ENCODE data around the gene FBXO34. TPM values are rescaled to one million over a fixed set of nuclear protein-coding genes. Genes with fewer than 3 reads are reported as not detected.
A peak's percentile ranks its signal among the peaks of the same experiment; 100 is the strongest.

The FBXO34 gene
- total and polyA plus RNA-seq, 10 of the 15 experiments (the other 5 are each of a cell fraction or from before 2014, with no cell fraction given) = 5.6 to 22.8 (median 17.6) TPM

- TF ChIP-seq NR2C1 (IDR thresholded peaks at IDR 0.05) (no peak), RAD21 (IDR thresholded peaks at IDR 0.05; ENCODE audit: insufficient read depth, low read depth, low read length) (no peak), SMC3 (IDR thresholded peaks at IDR 0.05; ENCODE audit: borderline replicate concordance, low read length) (no peak), CTCF (IDR thresholded peaks at IDR 0.05 in 2 of 3, conservative IDR thresholded peaks at IDR 0.05 in 1 of 3; ENCODE audit: control insufficient read depth in 2 of 3, extremely low read depth in 1 of 3, insufficient read depth in 1 of 3, low read depth in 3 of 3, low read length in 3 of 3) (no peak), ASH2L (IDR thresholded peaks at IDR 0.05; ENCODE audit: borderline replicate concordance, low read depth) (no peak), BHLHE40 (IDR thresholded peaks at IDR 0.05; ENCODE audit: borderline replicate concordance in 1 of 2, low read depth in 2 of 2, low read length in 1 of 2) (no peak), USF2 (IDR thresholded peaks at IDR 0.05; ENCODE audit: borderline replicate concordance, low read depth, low read length) (no peak), CHD4 (IDR thresholded peaks at IDR 0.05) (no peak), ZNF207 (IDR thresholded peaks at IDR 0.05; ENCODE audit: borderline replicate concordance) (no peak), KLF5 (IDR thresholded peaks at IDR 0.05; ENCODE audit: partially characterized antibody) (no peak), USF1 (IDR thresholded peaks at IDR 0.05; ENCODE audit: borderline replicate concordance, extremely low read length, insufficient read depth, low read depth, low read length) (no peak), IKZF2 (IDR thresholded peaks at IDR 0.05) (no peak), IRF5 (IDR thresholded peaks at IDR 0.05; ENCODE audit: borderline replicate concordance) (no peak)
- no TSS peak for BruUV-seq (replicated peaks)
- H4K20me1 ChIP-seq (ENCODE audit: control insufficient read depth, insufficient read depth) = no peaks in the 10 kb centered on the region
- ChIA-PET CTCF (interaction anchor here (0.6 to 6.5 kb wide), 14 partner anchors 9 to 310 kb away, joined by 3 to 255 read pairs (median 3); no protein-coding TSS in a partner anchor), SMC1A (ENCODE audit: uncharacterized antibody, unreplicated experiment) (interaction anchor here (0.6 to 6.6 kb wide), 18 partner anchors 10 to 226 kb away, joined by 3 to 161 read pairs (median 3); no protein-coding TSS in a partner anchor), RAD21 (ENCODE audit: unreplicated experiment) (interaction anchor here (0.7 to 4.6 kb wide), 10 partner anchors 9 to 309 kb away, joined by 3 to 65 read pairs (median 7); partner anchors contain the start of gene ATG14), POLR2A (interaction anchor here (0.6 to 1.4 kb wide), 10 partner anchors 11 to 82 kb away, joined by 3 to 9 read pairs (median 4); partner anchors contain the start of gene DLGAP5)
- no peak for DNase-seq (ENCODE audit: low read depth, low spot score)
- H3K79me2 ChIP-seq (ENCODE audit: control insufficient read depth, insufficient read depth, low read length) = peaks cover 58% of the 10 kb centered on the region
- H3K36me3 ChIP-seq (ENCODE audit: control insufficient read depth in 2 of 2, insufficient read depth in 2 of 2, low read length in 1 of 2) = no peaks in the 10 kb centered on the region
- peaks cover 31% of the 10 kb centered on the region for H3K4me1 ChIP-seq (ENCODE audit: control insufficient read depth, insufficient read depth, low read length)
- peak overlapping the region; percentile 56 for H3K4me2 ChIP-seq (ENCODE audit: control insufficient read depth, insufficient read depth)
- peak overlapping the region; percentile 88 for H3K27ac ChIP-seq (ENCODE audit: control insufficient read depth, insufficient read depth)
- whole genome bisulfite sequencing (ENCODE audit: insufficient coverage, insufficient replicate concordance, low lambda C conversion rate, missing lambda C conversion rate) = 0% methylated on average over 1 of the region's 1 CpG
- H3K4me3 ChIP-seq = peak overlapping the region; percentile 93
- H3K9me3 ChIP-seq (replicated peaks; ENCODE audit: control insufficient read depth, insufficient read depth, low read length) = no peaks in the 10 kb centered on the region
- H2AFZ ChIP-seq (ENCODE audit: control insufficient read depth, low read depth, low read length) = no peak overlapping the region
- H3K27me3 ChIP-seq (replicated peaks in 1 of 2; ENCODE audit: control insufficient read depth in 2 of 2, insufficient read depth in 2 of 2, low read length in 1 of 2) = no peaks in the 10 kb centered on the region
- H3K9ac ChIP-seq (ENCODE audit: control insufficient read depth, insufficient read depth, low read length) = peak overlapping the region; percentile 91
- intact Hi-C loops (cut with micrococcal nuclease; ENCODE audit: unreplicated experiment) = loop anchor here (2.0 to 10.0 kb wide), 3 partner anchors 60 to 168 kb away; partner anchors contain the start of gene ATG14
- in situ Hi-C loops (cut with MboI) = loop anchor here (5.0 kb wide), 1 partner anchor 80 kb away; no protein-coding TSS in a partner anchor
- ATAC-seq = no peak
- no peak for FAIRE-seq
Measured at GRCh38 chr14:55272387-55272786, 1.2 kb downstream of the FBXO34 start.

Data from GM12878 (cell line).